Cardiac fibroblast (primary cell): ENCODE results near the gene CCL16.
"Not testable (repeated sequence)": the region's sequence is repeated elsewhere in the genome, so short reads cannot be mapped to it uniquely, and the experiment has no call there.

Experiments used
- DNase-seq, 2 donors: peaks; one replicate each; pipeline versions ENCODE4 v3.0.0 to v3.0.0-alpha.2; 2010; ENCODE audit warnings: low read depth in 2 of 2
- H3K4me3 ChIP-seq, 2 donors: replicated peaks in 1 of 2; 1 replicate in 1 of 2; 2 replicates in 1 of 2; pipeline ENCODE4 v1.5.1; 2011; ENCODE audit warnings: low read depth in 2 of 2, low read length in 2 of 2, mild to moderate bottlenecking in 2 of 2, moderate library complexity in 1 of 2
- CTCF ChIP-seq: IDR thresholded peaks from one replicate; pipeline ENCODE4 v1.5.1; 2011; ENCODE audit warnings: low read depth, mild to moderate bottlenecking, low read length, inconsistent platforms

CCL16 gene

GRCh38 chr17:36001862-36002603, 20.7 kb upstream of the CCL16 start:
- H3K4me3 ChIP-seq = no peak overlapping the region
- no peak for DNase-seq
- TF ChIP-seq CTCF = no peak

- no peak for DNase-seq
Measured at GRCh38 chr17:36001110-36001771, 19.9 kb upstream of the CCL16 start, which contains the start of gene CCL15. Gene CCL15 (minus strand): TSS chr17:36001553. CDS start chr17:36001492, 61 bp downstream.

GRCh38 chr17:36000732-36001109, 19.4 kb upstream of the CCL16 start:
- no peak overlapping the region for H3K4me3 ChIP-seq
- DNase-seq = no peak
- TF ChIP-seq CTCF = no peak

More at GRCh38 chr17:36001110-36001771, 19.9 kb upstream of the CCL16 start, which contains the start of gene CCL15:
- no peak within 1 kb of the TSS for H3K4me3 ChIP-seq
- no peak for TF ChIP-seq CTCF

- H3K4me3 ChIP-seq = no peak overlapping the region
- DNase-seq = no peak
- TF ChIP-seq CTCF = no peak
Measured at GRCh38 chr17:35998756-35999155, 17.5 kb upstream of the CCL16 start.

GRCh38 chr17:35998018-35998545, 16.8 kb upstream of the CCL16 start:
- H3K4me3 ChIP-seq = no peak overlapping the region
- DNase-seq = no peak
- TF ChIP-seq CTCF = no peak

GRCh38 chr17:35995346-35995745, 14.0 kb upstream of the CCL16 start:
- DNase-seq, H3K4me3 ChIP-seq: not testable (repeated sequence)

- no peak for TF ChIP-seq CTCF
- H3K4me3 ChIP-seq = no peak overlapping the region
- DNase-seq = no peak
Measured at GRCh38 chr17:35991075-35991474, 9.8 kb upstream of the CCL16 start.
